ENCODE measurements around the gene EME2.

Gene EME2

DNA sequence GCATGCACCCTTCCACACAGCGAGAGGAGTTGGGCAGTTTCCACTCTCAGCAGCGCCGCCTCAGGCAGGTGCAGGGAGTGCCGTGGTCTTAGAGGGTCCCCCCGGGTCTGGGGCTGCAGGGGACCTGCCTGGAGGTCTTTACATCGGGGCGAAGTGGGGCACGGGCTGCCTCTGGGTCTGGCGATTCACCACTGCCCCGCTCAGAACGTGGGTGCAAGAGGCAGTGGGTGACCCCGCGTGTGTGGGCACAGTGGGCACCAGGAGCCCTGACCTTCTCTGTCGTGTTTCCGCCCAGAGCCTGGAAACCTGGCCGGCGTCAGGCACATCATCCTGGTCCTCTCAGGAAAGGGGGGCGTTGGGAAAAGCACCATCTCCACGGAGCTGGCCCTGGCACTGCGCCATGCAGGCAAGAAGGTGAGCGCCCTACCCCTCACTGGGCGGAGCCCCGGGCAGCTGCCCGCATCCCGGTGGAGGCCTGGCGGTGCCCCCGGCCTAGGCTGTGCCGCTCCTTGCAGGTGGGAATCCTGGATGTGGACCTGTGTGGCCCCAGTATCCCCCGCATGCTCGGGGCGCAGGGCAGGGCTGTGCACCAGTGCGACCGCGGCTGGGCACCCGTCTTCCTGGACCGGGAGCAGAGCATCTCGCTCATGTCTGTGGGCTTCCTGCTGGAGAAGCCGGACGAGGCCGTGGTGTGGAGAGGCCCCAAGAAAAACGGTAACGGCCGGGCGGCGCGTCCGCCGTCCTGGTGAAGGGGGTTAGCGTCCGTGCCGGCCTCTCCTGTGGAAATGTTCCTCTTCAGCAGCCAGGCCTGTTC is 13.8 kb downstream of the EME2 start:
- TF ChIP-seq, protein P1, sequence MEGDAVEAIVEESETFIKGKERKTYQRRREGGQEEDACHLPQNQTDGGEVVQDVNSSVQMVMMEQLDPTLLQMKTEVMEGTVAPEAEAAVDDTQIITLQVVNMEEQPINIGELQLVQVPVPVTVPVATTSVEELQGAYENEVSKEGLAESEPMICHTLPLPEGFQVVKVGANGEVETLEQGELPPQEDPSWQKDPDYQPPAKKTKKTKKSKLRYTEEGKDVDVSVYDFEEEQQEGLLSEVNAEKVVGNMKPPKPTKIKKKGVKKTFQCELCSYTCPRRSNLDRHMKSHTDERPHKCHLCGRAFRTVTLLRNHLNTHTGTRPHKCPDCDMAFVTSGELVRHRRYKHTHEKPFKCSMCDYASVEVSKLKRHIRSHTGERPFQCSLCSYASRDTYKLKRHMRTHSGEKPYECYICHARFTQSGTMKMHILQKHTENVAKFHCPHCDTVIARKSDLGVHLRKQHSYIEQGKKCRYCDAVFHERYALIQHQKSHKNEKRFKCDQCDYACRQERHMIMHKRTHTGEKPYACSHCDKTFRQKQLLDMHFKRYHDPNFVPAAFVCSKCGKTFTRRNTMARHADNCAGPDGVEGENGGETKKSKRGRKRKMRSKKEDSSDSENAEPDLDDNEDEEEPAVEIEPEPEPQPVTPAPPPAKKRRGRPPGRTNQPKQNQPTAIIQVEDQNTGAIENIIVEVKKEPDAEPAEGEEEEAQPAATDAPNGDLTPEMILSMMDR (IDR thresholded peaks at IDR 0.05), result no peak
- Histone ChIP-seq H3K4me3 (no peak overlapping the region), H3K9me3 (no peaks in the 10 kb centered on the region), H3K4me1 (peaks cover 0 to 49% (median 24%) of the 10 kb centered on the region in 4 donors), H3K27me3 (no peaks in the 10 kb centered on the region), H3K27ac (no peak overlapping the region), H3K36me3 (peaks cover 15 to 64% (median 43%) of the 10 kb centered on the region in 3 donors)
- DNase-seq, result no peak
- intact Hi-C loops (cut with DNase I; ENCODE audit: low total_unique reads), result no loop called here

DNA sequence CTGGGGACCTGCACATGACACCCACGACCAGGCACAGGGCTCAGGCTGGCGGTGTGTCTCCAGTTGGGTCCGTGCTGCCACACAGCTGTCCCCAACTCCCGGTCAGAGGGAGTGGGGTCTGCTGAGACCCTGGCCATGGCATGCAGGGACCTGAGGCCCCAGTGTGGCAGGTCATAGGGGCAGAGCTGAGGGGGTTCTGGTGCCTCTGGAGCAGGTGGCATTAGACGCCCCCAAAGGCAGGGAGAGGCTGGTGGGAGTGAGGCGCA is 14.4 kb downstream of the EME2 start:
- Histone ChIP-seq H3K27ac (no peak overlapping the region), H3K4me3 (no peak overlapping the region), H3K4me1 (peaks cover 0 to 44% (median 21%) of the 10 kb centered on the region in 4 donors), H3K36me3 (peaks cover 15 to 70% (median 44%) of the 10 kb centered on the region in 3 donors), H3K27me3 (no peaks in the 10 kb centered on the region), H3K9me3 (no peaks in the 10 kb centered on the region)
- no peak for DNase-seq
- intact Hi-C loops (cut with DNase I; ENCODE audit: low total_unique reads), result no loop called here
- TF ChIP-seq, protein P1 (IDR thresholded peaks at IDR 0.05), result no peak

DNA sequence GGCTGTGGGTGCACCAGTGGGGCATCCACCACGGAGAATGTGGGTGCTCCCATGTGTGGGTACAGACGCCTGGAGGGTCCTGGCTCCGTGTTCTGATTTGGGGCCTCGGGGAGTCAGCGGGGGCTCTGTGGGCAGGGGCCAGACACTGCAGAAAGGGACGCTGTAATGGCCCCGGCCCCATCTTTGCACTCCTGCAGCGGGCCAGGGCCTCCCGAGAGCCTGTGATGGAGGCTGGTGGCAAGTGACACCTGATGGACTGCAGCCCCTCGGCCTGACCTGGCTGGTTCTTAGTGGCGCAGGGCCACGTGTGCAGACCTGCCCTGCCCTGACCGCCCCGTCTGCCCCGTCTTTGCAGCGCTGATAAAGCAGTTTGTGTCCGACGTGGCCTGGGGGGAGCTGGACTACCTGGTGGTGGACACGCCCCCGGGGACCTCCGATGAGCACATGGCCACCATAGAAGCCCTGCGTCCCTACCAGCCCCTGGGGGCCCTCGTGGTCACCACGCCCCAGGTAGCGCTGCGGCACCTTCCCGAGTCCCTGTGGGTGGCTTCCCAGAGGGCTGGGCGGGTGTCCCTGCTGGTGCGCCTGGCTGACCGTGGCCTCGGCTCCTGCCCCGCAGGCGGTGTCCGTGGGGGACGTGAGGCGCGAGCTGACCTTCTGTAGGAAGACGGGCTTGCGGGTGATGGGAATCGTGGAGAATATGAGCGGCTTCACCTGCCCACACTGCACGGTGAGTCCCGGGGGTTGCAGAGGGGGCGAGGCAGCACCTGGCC is 14.9 kb downstream of the EME2 start:
- no peaks in the 10 kb centered on the region for H3K9me3 ChIP-seq
- peak in 1 of 2 donors; percentile 64 for DNase-seq
- H3K4me1 ChIP-seq, result peaks cover 0 to 44% (median 21%) of the 10 kb centered on the region in 4 donors
- no peaks in the 10 kb centered on the region for H3K27me3 ChIP-seq
- peaks cover 15 to 75% (median 44%) of the 10 kb centered on the region in 3 donors for H3K36me3 ChIP-seq
- intact Hi-C loops (cut with DNase I; ENCODE audit: low total_unique reads), result no loop called here
- TF ChIP-seq, protein P1 (IDR thresholded peaks at IDR 0.05), result no peak
- no peak overlapping the region for H3K27ac ChIP-seq
- no peak overlapping the region for H3K4me3 ChIP-seq

DNA sequence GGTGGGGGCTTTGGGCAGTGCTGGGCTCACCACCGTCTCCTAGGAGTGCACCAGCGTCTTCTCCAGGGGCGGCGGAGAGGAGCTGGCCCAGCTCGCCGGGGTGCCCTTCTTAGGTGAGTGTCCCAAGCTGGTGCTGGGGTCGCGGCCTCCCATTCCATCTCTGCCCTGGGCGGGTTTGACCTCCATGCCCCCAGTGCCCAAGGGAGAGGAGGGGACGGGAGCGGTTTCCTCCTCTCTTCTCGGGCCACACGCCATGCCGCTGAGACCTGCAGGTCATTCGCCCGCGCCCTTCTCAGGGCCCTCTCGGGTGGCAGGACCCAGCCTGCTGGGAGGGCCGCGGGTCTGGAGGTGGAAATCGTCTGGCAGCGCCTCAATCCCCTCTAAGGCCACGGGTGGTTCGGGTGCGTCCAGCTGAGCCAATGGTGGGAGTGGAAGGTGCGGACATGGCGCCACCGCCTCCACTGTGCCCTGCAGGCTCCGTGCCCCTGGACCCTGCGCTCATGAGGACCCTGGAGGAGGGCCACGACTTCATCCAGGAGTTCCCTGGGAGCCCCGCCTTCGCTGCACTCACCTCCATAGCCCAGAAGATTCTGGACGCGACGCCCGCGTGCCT is 15.6 kb downstream of the EME2 start:
- H3K4me3 ChIP-seq, result no peak overlapping the region
- H3K36me3 ChIP-seq, result peaks cover 15 to 80% (median 44%) of the 10 kb centered on the region in 3 donors
- TF ChIP-seq, protein P1 (IDR thresholded peaks at IDR 0.05), result no peak
- H3K27ac ChIP-seq, result no peak overlapping the region
- peak in 1 of 2 donors; percentile 56 for DNase-seq
- no peaks in the 10 kb centered on the region for H3K27me3 ChIP-seq
- H3K4me1 ChIP-seq, result peaks cover 0 to 43% (median 21%) of the 10 kb centered on the region in 4 donors
- H3K9me3 ChIP-seq, result no peaks in the 10 kb centered on the region
- intact Hi-C loops (cut with DNase I; ENCODE audit: low total_unique reads), result no loop called here

DNA sequence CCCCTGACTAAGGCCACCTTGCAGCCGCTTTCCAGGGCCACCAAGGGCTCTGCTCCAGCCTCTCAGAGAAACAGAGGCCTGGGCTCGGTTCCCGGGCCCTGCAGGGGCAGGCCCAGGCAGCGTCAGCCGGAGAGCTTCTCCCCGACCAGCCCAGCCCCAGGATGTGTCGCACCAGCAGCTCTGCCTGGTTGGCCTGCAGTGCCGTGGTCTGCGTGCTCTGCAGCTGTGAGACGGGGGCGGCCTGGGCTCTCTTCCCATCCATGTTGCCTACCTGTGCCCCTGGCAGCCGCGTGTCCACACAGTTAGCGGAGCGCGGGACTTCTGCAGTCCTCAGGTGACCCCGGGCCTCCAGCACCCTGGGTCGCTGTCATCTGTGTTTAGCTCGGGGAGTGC is 16.1 kb downstream of the EME2 start:
- intact Hi-C loops (cut with DNase I; ENCODE audit: low total_unique reads), result no loop called here
- Histone ChIP-seq H3K27me3 (no peaks in the 10 kb centered on the region), H3K4me3 (no peak overlapping the region), H3K4me1 (peaks cover 0 to 40% (median 17%) of the 10 kb centered on the region in 4 donors), H3K9me3 (no peaks in the 10 kb centered on the region), H3K27ac (no peak overlapping the region), H3K36me3 (peaks cover 15 to 80% (median 44%) of the 10 kb centered on the region in 3 donors)
- DNase-seq, result no peak
- TF ChIP-seq, protein P1 (IDR thresholded peaks at IDR 0.05), result no peak

Measured in tibial artery (tissue), 4 donors.